ENCODE data around the gene CACNA1I. TPM values are rescaled to one million over a fixed set of nuclear protein-coding genes. Genes with fewer than 3 reads are reported as not detected.

CACNA1I gene
- total and polyA plus RNA-seq, 2 donors (not counting 3 experiments of a cell fraction or from before 2014, with no cell fraction given) = not detected

DNA sequence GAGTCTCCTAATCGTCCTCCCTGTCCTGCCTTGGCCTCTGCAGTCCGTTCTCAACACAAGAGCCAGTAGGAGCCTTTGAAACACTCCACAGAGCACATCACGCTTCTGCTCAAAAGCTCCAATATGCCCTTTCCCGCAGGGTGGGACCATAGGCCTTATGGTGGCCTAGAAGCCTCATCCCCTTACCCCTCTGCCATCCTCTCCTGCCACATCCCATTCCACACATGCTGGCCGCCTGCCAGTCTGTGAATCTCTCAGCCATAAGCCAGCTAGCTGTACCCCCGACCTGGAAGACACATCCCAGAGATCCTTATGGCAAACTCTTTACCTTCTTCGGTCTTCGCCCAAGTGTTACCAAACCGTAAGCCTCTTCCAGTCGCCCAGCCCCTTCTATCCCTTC is 165.2 kb downstream of the CACNA1I start:
- FAIRE-seq (no peak), DNase-seq (ENCODE audit: low read depth, low spot score) (no peak)
- no peak overlapping the region for H3K27ac ChIP-seq (ENCODE audit: insufficient read depth, low read depth, low read length)
- H3K4me1 ChIP-seq (ENCODE audit: control insufficient read depth, extremely low read depth, insufficient read depth, low read length) = no peaks in the 10 kb centered on the region
- no peak overlapping the region for H3K9ac ChIP-seq (replicated peaks; ENCODE audit: extremely low read depth, insufficient read depth, low read length)
- H2AFZ ChIP-seq (ENCODE audit: low read depth, low read length) = no peak overlapping the region
- no peak overlapping the region for H3K4me3 ChIP-seq (replicated peaks in 1 of 3; ENCODE audit: insufficient read depth in 1 of 3, low read depth in 1 of 3, low read length in 3 of 3)
- peaks cover 6 to 12% of the 10 kb centered on the region in 2 experiments for H3K27me3 ChIP-seq (ENCODE audit: control insufficient read depth in 2 of 2, insufficient read depth in 2 of 2, low read length in 2 of 2)
- ChIA-PET POLR2A (no interaction called here), CTCF (no interaction called here)
- dilution Hi-C loops (cut with MboI; ENCODE audit: extremely low pct_ligation_motif_present, low sequenced_read_pairs) (no loop called here), intact Hi-C loops (cut with micrococcal nuclease) (no loop called here)
- no peaks in the 10 kb centered on the region for H3K36me3 ChIP-seq (ENCODE audit: control insufficient read depth in 2 of 2, extremely low read depth in 1 of 2, insufficient read depth in 2 of 2, low read length in 2 of 2)
- TF ChIP-seq FOS (IDR thresholded peaks at IDR 0.05; ENCODE audit: borderline replicate concordance, insufficient read depth, low read length) = no peak
- TF ChIP-seq, protein P1, sequence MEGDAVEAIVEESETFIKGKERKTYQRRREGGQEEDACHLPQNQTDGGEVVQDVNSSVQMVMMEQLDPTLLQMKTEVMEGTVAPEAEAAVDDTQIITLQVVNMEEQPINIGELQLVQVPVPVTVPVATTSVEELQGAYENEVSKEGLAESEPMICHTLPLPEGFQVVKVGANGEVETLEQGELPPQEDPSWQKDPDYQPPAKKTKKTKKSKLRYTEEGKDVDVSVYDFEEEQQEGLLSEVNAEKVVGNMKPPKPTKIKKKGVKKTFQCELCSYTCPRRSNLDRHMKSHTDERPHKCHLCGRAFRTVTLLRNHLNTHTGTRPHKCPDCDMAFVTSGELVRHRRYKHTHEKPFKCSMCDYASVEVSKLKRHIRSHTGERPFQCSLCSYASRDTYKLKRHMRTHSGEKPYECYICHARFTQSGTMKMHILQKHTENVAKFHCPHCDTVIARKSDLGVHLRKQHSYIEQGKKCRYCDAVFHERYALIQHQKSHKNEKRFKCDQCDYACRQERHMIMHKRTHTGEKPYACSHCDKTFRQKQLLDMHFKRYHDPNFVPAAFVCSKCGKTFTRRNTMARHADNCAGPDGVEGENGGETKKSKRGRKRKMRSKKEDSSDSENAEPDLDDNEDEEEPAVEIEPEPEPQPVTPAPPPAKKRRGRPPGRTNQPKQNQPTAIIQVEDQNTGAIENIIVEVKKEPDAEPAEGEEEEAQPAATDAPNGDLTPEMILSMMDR (IDR thresholded peaks at IDR 0.05; ENCODE audit: extremely low read depth in 1 of 2, insufficient read depth in 1 of 2, low read depth in 1 of 2, low read length in 2 of 2) = no peak
- no peak for TF ChIP-seq POLR2A (IDR thresholded peaks at IDR 0.05; ENCODE audit: low read depth, low read length)
- H3K79me2 ChIP-seq (ENCODE audit: control insufficient read depth, insufficient read depth, low read length) = no peaks in the 10 kb centered on the region
- no peak overlapping the region for H3K4me2 ChIP-seq (ENCODE audit: insufficient read depth, low read length)
- no peaks in the 10 kb centered on the region for H4K20me1 ChIP-seq (replicated peaks; ENCODE audit: control insufficient read depth, extremely low read depth, insufficient read depth, low read length)
- no peaks in the 10 kb centered on the region for H3K9me3 ChIP-seq (replicated peaks; ENCODE audit: control insufficient read depth, insufficient read depth, low read length)
- no peaks in the 10 kb centered on the region for H3K9me1 ChIP-seq (replicated peaks; ENCODE audit: control insufficient read depth, extremely low read depth, insufficient read depth, low read length)
- BruUV-seq (replicated peaks) = no TSS peak

DNA sequence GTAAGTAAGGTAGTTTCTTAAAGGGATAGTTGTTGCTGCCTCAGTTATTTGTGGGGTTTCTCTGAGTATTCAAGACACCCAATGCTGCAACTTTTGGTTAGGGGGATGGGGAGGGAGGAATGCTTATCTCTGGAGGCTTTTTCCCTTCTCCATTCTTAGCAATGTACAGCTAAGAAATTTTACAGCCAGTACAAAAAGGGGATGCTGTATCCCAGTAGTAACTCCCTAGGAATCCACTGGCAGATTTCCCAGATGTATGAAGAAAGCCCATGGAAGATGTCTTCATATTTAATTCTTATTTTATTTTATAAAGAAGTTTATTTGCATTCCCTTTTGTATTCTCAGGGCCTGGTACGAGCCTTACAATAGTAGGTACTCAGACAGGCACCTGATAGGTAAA is 168.2 kb downstream of the CACNA1I start:
- intact Hi-C loops (cut with micrococcal nuclease) (no loop called here), dilution Hi-C loops (cut with MboI; ENCODE audit: extremely low pct_ligation_motif_present, low sequenced_read_pairs) (no loop called here)
- Histone ChIP-seq H3K27ac (ENCODE audit: insufficient read depth, low read depth, low read length) (no peak overlapping the region), H3K9ac (replicated peaks; ENCODE audit: extremely low read depth, insufficient read depth, low read length) (no peak overlapping the region), H3K4me1 (ENCODE audit: control insufficient read depth, extremely low read depth, insufficient read depth, low read length) (no peaks in the 10 kb centered on the region), H4K20me1 (replicated peaks; ENCODE audit: control insufficient read depth, extremely low read depth, insufficient read depth, low read length) (no peaks in the 10 kb centered on the region), H3K4me3 (replicated peaks in 1 of 3; ENCODE audit: insufficient read depth in 1 of 3, low read depth in 1 of 3, low read length in 3 of 3) (no peak overlapping the region), H3K9me1 (replicated peaks; ENCODE audit: control insufficient read depth, extremely low read depth, insufficient read depth, low read length) (no peaks in the 10 kb centered on the region), H3K9me3 (replicated peaks; ENCODE audit: control insufficient read depth, insufficient read depth, low read length) (no peaks in the 10 kb centered on the region), H3K4me2 (ENCODE audit: insufficient read depth, low read length) (no peak overlapping the region), H3K36me3 (ENCODE audit: control insufficient read depth in 2 of 2, extremely low read depth in 1 of 2, insufficient read depth in 2 of 2, low read length in 2 of 2) (no peaks in the 10 kb centered on the region), H3K27me3 (ENCODE audit: control insufficient read depth in 2 of 2, insufficient read depth in 2 of 2, low read length in 2 of 2) (peaks cover 6 to 18% of the 10 kb centered on the region in 2 experiments), H3K79me2 (ENCODE audit: control insufficient read depth, insufficient read depth, low read length) (no peaks in the 10 kb centered on the region), H2AFZ (ENCODE audit: low read depth, low read length) (no peak overlapping the region)
- BruUV-seq (replicated peaks) = no TSS peak
- no peak for DNase-seq (ENCODE audit: low read depth, low spot score)
- POLR2A ChIA-PET = no interaction called here
- TF ChIP-seq EZH2 (IDR thresholded peaks at IDR 0.05; ENCODE audit: borderline replicate concordance, low read depth, low read length, severe bottlenecking) = no peak
- TF ChIP-seq JUN (IDR thresholded peaks at IDR 0.05; ENCODE audit: borderline replicate concordance, insufficient read depth, insufficient read length, low read depth) = no peak
- TF ChIP-seq POLR2A (IDR thresholded peaks at IDR 0.05; ENCODE audit: low read depth, low read length) = no peak
- TF ChIP-seq FOS (IDR thresholded peaks at IDR 0.05; ENCODE audit: borderline replicate concordance, insufficient read depth, low read length) = no peak
- TF ChIP-seq MYC (IDR thresholded peaks at IDR 0.05; ENCODE audit: low read depth, low read length) = no peak
- TF ChIP-seq, protein P1 (IDR thresholded peaks at IDR 0.05; ENCODE audit: extremely low read depth in 1 of 2, insufficient read depth in 1 of 2, low read depth in 1 of 2, low read length in 2 of 2) = no peak
- no peak for FAIRE-seq
- CTCF ChIA-PET = no interaction called here
